GM19452 (cell line): ENCODE measurements around the gene SLITRK1.

Experiments used
- ATAC-seq: cut with Tn5 transposase; IDR thresholded peaks from one replicate; pipeline ENCODE4 v1.9.1; 2021; ENCODE audit not compliant: unreplicated experiment

Gene SLITRK1

GRCh38 chr13:83881917-83882605 is at the start of gene SLITRK1:
Gene SLITRK1 (minus strand): TSS chr13:83882474. CDS start chr13:83881507, 967 bp downstream.
- no peak for ATAC-seq

- no peak for ATAC-seq
Observed at GRCh38 chr13:83929157-83929556, 46.9 kb upstream of the SLITRK1 start.

- ATAC-seq: no peak
Observed at GRCh38 chr13:83919775-83920174, 37.5 kb upstream of the SLITRK1 start.

GRCh38 chr13:83914368-83914767 is 32.1 kb upstream of the SLITRK1 start:
- ATAC-seq: no peak

- no peak for ATAC-seq
Observed at GRCh38 chr13:83907196-83907989, 25.1 kb upstream of the SLITRK1 start.

GRCh38 chr13:83906240-83906820 is 24.1 kb upstream of the SLITRK1 start:
- ATAC-seq: no peak

- ATAC-seq: no peak
Observed at GRCh38 chr13:83905641-83906040, 23.4 kb upstream of the SLITRK1 start.

- no peak for ATAC-seq
Observed at GRCh38 chr13:83895994-83896580, 13.8 kb upstream of the SLITRK1 start.

- no peak for ATAC-seq
Observed at GRCh38 chr13:83890358-83890757, 8.1 kb upstream of the SLITRK1 start.

- ATAC-seq: no peak
Observed at GRCh38 chr13:83884141-83884540, 1.9 kb upstream of the SLITRK1 start.

- ATAC-seq: no peak
Observed at GRCh38 chr13:83883061-83883523, 818 bp upstream of the SLITRK1 start.

- ATAC-seq: no peak
Observed at GRCh38 chr13:83882606-83882959, 309 bp upstream of the SLITRK1 start.

GRCh38 chr13:83881140-83881684 is 1.1 kb downstream of the SLITRK1 start:
- ATAC-seq: no peak

- no peak for ATAC-seq
Observed at GRCh38 chr13:83880275-83881139, 1.8 kb downstream of the SLITRK1 start.

- ATAC-seq: no peak
Observed at GRCh38 chr13:83879431-83880171, 2.7 kb downstream of the SLITRK1 start.

GRCh38 chr13:83878691-83879430 is 3.4 kb downstream of the SLITRK1 start:
- no peak for ATAC-seq

GRCh38 chr13:83877651-83878355 is 4.5 kb downstream of the SLITRK1 start:
- ATAC-seq: no peak

- peak; percentile 87 for ATAC-seq
Observed at GRCh38 chr13:83876546-83876945, 5.7 kb downstream of the SLITRK1 start.
